ENCODE data around the gene LENG1. TPM values are rescaled to one million over a fixed set of nuclear protein-coding genes. Genes with fewer than 3 reads are reported as not detected.

Gene LENG1
- total RNA-seq, 1 experiment from 2014 or later = 7.6 TPM

GRCh38 chr19:54133957-54134590 lies 25.4 kb downstream of the LENG1 start:
- Histone ChIP-seq H3K27ac (ENCODE audit: low read depth, low read length) (0 out of 2 replicates have a peak overlapping the region, but pooled peaks have one; percentile 12), H2AFZ (ENCODE audit: low read depth, low read length, poor library complexity, severe bottlenecking) (no peak overlapping the region), H3K36me3 (ENCODE audit: control insufficient read depth in 1 of 2, insufficient read depth in 2 of 2, low read length in 2 of 2) (peaks cover 6 to 10% of the 10 kb centered on the region in 2 experiments; a peak in 3 of 4 replicates), H3K4me1 (ENCODE audit: control insufficient read depth in 1 of 2, insufficient read depth in 2 of 2, low read length in 2 of 2) (peaks cover 12 to 24% of the 10 kb centered on the region in 2 experiments), H3K9me2 (ENCODE audit: insufficient read depth) (no peaks in the 10 kb centered on the region), H3K79me2 (ENCODE audit: insufficient read depth, low read length) (peaks cover 14% of the 10 kb centered on the region), H4K20me1 (ENCODE audit: insufficient read depth) (no peaks in the 10 kb centered on the region), H3K9ac (ENCODE audit: low read length) (no peak overlapping the region), H3K4me2 (ENCODE audit: low read length) (no peak overlapping the region), H3K27me3 (ENCODE audit: insufficient read depth, low read length) (no peaks in the 10 kb centered on the region), H3K9me3 (ENCODE audit: control insufficient read depth in 1 of 2, insufficient read depth in 1 of 2, low read depth in 1 of 2, low read length in 2 of 2) (no peaks in the 10 kb centered on the region), H3K4me3 (replicated peaks in 1 of 2; ENCODE audit: low read depth in 1 of 2, low read length in 2 of 2) (no peak overlapping the region)
- intact Hi-C loops (cut with micrococcal nuclease) = no loop called here
- ChIA-PET CTCF (no interaction called here), POLR2A (no interaction called here), RAD21 (ENCODE audit: low non-redundant PET in 1 of 2, low total read pairs in 2 of 2, uncharacterized antibody in 2 of 2, unreplicated experiment in 2 of 2) (no interaction called here)
- DNase-seq (ENCODE audit: low read depth, low spot score) (no peak), ATAC-seq (no peak)
- BruUV-seq (replicated peaks) = no TSS peak
- no peak for TF ChIP-seq TCF7L2 (IDR thresholded peaks at IDR 0.05; ENCODE audit: borderline replicate concordance, extremely low read depth, insufficient read depth, insufficient read length)
- no peak for TF ChIP-seq POLR2A (IDR thresholded peaks at IDR 0.05; ENCODE audit: borderline replicate concordance, extremely low read depth, insufficient read depth, insufficient read length)
- TF ChIP-seq ZNF274 (IDR thresholded peaks at IDR 0.05; ENCODE audit: low read depth, low read length) = no peak
- no peak for TF ChIP-seq CEBPB (IDR thresholded peaks at IDR 0.05; ENCODE audit: low read depth)
- no peak for TF ChIP-seq EGR1 (IDR thresholded peaks at IDR 0.05; ENCODE audit: low read depth)
- TF ChIP-seq CTCF (IDR thresholded peaks at IDR 0.05 in 2 of 3, conservative IDR thresholded peaks at IDR 0.05 in 1 of 3; ENCODE audit: borderline replicate concordance in 1 of 3, insufficient read depth in 1 of 3, low read depth in 2 of 3, low read length in 2 of 3) = no peak
- TF ChIP-seq ZBTB33 (IDR thresholded peaks at IDR 0.05; ENCODE audit: extremely low read depth, insufficient replicate concordance, low read length) = no peak
- TF ChIP-seq POLR2AphosphoS5 (IDR thresholded peaks at IDR 0.05; ENCODE audit: low read depth, low read length) = no peak

Measured in HCT116 (cell line).